ENCODE results near the gene FOSL1.

FOSL1 gene

DNA sequence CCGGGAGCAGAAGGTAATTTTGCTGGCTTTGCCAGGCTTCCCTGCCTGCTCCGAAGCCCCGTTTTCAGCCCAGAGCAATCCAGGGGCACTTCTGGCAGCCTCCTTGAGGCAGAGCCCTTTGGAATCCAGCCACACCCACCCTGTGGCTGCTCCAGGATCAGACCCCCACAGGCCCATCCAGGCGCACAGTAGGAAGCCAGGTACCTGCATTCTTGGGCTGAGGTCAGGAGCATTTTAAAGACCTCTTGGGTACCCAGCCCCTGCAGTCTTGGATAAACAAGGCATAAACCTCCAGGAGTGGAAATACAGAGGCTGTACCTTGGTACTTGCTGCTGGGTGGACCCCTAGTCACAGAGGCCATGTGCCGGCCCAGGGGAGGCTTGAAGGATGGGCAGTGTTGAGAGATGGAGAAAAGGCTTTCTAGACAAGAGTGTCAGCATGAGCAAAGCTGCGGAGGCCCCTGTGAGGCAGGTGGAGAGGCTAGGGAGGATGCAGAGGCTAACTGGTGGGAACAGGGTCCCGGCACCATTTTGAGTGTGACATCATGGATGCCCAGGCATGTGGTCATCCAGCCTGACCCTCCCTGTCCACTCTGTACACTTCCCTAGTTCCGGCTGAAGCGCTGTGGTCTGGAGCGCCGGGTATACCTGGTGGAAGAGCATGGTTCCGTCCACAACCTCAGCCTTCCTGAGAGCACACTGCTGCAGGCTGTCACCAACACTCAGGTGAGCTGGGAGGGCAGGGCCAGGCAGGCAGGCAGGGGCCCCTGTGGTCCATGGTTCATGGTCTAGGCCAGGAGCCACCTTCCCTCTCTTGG lies 36.1 kb downstream of the FOSL1 start:
- DNase-seq (ENCODE audit: low spot score): no peak

DNA sequence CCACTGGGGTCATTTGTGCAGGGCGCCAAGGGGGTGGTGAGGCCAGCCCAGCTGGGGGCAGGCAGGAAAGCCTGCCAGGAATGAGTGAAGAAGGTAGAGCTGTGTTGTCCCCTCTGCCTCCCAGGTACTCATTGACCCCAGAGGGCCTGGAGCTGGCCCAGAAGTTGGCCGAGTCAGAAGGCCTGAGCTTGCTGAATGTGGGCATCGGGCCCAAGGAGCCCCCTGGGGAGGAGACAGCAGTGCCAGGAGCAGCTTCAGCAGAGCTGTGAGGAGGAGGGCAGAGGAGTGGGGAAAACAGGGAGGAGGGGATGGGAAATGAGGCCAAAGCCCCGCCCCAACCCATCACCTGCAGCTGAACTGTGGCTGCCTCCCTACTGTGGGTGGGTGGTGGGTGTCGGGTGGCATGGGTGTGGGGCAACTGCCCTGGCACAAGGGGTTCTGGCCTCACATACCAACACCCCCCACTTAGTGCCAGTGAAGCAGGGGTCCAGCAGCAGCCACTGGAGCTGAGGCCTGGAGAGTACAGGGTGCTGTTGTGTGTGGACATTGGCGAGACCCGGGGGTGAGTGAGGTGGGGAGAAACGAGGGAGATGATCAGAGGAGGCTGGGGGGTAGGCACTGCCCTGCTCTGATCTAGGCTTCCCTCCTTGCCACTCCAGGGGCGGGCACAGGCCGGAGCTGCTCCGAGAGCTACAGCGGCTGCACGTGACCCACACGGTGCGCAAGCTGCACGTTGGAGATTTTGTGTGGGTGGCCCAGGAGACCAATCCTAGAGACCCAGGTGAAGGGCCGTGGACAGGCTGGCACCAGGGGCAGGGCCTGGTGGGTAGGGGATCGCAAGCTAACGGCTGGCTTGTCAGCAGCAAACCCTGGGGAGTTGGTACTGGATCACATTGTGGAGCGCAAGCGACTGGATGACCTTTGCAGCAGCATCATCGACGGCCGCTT lies 37.0 kb downstream of the FOSL1 start:
- no peak for DNase-seq (ENCODE audit: low spot score)

DNA sequence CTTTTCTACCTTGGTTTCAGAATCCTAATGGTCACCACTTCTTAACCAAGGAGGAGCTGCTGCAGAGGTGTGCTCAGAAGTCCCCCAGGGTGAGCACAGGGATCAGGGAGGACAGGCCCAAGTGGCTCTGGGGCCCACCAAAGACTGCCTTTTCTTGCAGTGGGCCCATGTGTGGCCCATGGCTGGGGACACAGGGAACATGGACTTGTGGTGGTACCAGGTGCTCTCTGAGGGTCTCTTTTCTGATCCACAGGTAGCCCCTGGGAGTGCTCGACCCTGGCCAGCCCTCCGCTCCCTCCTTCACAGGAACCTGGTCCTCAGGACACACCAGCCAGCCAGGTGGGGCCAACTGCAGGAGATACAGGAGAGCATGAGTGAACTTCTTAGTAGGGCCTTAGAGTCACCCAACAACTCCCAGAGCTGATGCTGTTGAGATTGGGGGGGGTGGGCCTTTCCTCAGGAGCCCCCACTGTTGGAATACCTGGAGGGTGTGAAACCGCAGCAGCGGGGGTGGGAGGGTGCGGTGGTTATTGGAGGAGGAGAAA lies 37.9 kb downstream of the FOSL1 start:
- no peak for DNase-seq (ENCODE audit: low spot score)

DNA sequence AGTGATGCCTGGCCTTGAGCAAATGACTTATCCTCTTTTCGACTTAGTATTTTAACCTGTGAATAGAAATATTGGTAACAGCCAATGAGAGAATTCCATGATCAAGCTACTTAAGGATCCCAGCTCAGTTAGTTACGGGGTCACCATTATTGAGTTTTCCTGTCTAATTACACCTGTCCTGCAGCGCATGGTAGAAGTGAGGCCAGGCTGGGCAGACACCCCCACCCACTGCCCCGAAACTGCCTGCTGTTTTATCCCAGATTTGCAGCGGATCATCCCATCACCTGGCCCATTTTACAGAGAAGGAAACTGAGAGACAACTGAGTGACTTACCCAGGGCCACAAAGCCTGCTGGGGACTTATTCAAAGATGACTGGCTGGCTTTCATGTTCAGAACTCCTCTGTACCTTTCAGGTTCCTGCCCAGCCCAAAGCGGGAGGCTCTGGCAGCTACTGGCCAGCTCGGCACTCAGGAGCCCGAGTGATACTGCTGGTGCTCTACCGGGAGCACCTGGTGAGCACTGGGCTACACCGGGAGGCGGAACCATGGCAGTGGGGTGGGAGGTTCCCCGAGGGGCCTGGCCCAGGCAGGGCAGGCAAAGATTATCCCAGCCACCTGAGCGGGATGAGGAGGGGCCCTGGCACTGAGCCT lies 38.5 kb downstream of the FOSL1 start:
- DNase-seq (ENCODE audit: low spot score): no peak

DNA sequence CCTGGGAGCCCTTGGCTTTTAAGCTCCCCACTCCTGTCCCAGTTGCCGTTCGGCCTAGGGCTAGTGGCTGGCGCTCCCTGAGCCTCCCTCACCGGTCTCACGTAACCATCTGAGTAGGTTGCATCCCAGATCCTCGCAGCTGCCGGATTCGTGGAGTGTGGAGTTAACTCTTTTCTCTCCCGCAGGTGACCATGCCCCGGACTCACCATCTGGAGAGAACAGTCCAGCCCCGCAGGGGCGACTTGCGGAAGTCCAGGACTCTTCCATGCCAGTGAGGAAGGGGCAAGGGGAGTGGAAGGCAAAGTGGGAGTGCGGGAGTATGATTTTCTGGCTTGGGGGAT lies 39.1 kb downstream of the FOSL1 start:
- no peak for DNase-seq (ENCODE audit: low spot score)

GRCh38 chr11:65860278-65861164 lies 39.7 kb downstream of the FOSL1 start, which contains the start of gene MUS81:
Gene MUS81, plus strand, starts transcription at chr11:65860433. Its CDS starts 321 bp downstream, at chr11:65860754.
- DNase-seq (ENCODE audit: low spot score): peak; percentile 97

DNA sequence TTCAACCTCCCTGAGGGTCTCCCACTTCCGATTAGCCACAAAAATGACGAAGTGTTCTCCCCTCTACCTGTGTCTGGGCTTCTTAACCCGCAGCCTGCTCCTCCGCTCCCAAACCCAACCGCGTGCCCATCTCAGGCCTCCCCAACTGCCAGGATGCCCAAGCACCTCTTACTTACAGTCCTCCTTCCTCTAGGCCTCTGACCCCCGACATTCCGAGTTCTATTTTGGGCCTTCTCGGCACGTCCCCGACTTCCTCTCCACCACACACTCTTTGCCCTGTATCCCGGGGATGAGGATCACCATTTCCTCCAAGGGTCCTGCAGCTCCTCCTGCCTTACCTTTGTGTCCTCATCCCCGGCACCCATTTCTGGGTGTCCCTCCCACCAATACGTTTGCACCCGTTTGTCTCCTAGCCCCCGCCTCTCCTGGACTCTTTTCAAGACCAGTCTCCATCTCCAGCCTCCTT lies 40.3 kb downstream of the FOSL1 start:
- no peak for DNase-seq (ENCODE audit: low spot score)

- peak; percentile 98 for DNase-seq (ENCODE audit: low spot score)
Measured at GRCh38 chr11:65859095-65859811, 40.9 kb downstream of the FOSL1 start.

DNA sequence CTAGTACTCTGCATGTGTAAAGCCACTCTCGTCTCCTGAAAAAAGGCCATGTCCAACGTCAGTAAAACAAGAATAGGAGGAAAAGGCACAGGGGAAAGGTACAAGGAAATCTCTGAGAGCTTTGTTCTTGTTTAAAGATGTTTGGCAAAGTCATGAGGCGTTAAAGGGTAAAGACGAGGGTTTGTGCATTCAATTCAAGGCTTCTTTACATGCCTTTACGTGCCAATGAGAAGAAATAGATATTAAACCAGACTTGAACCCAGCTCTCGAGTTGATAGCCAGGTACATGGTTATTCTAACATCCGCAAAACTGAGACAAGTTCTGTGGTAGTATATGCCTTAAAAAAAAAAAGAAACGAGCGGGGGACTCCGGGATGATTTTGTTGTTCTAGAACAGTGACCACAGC lies 41.5 kb downstream of the FOSL1 start:
- peak; percentile 75 for DNase-seq (ENCODE audit: low spot score)

GRCh38 chr11:65857853-65858680 lies 42.1 kb downstream of the FOSL1 start, which contains the start of gene CFL1:
Gene CFL1, minus strand, starts transcription at chr11:65858180. Its CDS starts 81 bp downstream, at chr11:65858099.
- peak; percentile 98 for DNase-seq (ENCODE audit: low spot score)

DNA sequence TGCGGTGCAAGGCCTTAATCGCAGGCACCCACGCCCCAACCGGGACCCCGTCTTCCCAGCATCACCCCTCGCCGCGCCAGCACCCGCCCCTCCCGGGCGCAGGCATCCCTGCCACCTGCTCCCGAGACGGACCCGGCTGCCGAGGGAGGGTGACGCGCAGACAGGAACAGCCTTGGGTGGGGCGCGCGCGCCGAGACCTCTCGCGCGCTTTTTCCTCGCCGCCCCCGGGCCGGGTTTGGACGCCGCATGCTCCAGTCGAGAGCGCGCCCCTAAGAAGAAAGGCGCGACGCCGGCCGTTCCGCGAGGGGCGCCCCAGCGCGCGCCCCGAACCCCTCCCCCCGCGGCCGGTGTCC lies 42.7 kb downstream of the FOSL1 start:
- DNase-seq (ENCODE audit: low spot score): peak; percentile 70

DNA sequence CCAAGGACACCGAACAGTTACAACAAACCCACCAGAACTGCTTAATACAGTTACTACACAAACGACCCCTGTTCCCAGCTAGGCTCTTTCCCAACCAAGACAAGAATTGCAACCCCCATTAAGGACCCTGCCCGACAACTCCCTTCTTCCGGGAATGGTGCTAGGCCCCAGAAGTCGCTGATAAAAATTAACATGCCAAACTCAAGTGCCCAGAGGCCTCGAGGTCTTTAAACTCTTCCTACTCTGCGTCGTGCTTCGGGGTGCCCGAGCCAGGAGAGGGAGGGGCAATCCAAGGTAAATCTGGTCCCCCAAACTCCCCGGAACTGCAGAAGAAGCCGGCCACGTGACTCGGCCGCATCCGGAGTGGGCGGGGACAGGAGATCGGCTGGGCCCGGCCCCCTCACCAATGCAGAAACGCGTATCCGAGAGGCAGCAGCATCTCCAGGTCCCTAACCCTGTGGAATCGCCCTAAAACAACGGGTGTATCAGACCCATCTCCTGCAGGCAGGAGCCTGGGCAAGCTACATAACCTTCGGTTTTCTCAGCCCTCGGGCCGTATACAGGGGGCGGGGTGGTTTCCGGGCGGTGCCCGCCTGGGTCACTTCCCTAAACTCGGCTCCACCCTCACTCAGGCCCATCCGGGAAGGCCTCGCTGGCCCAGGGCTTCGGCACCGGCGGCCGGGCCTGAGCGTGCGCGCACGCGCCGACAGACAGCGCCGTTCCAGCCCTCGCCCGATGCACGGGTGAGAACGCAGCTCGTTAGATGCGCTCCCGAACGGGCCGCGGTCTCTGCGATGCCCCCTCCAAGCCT lies 43.3 kb downstream of the FOSL1 start:
- DNase-seq (ENCODE audit: low spot score): peak; percentile 85

GRCh38 chr11:65855927-65856363 lies 44.2 kb downstream of the FOSL1 start:
- peak; percentile 2 for DNase-seq (ENCODE audit: low spot score)

- DNase-seq (ENCODE audit: low spot score): peak; percentile 8
Measured at GRCh38 chr11:65854852-65855837, 45.0 kb downstream of the FOSL1 start.

DNA sequence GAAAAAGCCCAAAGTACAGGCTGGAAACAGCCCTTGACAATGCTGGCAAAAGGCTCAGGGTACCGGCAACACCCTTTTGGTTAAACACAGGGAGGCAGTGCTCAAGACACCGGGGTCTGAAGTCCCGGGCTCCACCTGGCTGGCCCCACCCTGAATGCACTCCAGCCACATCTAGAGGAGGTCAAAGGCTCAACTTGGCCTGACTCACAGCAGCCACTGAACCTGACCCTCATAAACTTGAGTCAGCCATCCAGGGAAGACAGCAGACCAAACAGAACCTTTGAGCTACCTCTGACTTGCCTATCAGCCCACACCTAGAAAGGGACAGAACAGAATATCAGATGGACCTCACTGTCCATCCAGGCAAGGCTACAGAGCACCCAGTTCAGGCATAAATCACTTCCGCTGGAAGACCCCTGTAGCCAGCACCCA lies 46.0 kb downstream of the FOSL1 start:
- DNase-seq (ENCODE audit: low spot score): peak; percentile 21

DNA sequence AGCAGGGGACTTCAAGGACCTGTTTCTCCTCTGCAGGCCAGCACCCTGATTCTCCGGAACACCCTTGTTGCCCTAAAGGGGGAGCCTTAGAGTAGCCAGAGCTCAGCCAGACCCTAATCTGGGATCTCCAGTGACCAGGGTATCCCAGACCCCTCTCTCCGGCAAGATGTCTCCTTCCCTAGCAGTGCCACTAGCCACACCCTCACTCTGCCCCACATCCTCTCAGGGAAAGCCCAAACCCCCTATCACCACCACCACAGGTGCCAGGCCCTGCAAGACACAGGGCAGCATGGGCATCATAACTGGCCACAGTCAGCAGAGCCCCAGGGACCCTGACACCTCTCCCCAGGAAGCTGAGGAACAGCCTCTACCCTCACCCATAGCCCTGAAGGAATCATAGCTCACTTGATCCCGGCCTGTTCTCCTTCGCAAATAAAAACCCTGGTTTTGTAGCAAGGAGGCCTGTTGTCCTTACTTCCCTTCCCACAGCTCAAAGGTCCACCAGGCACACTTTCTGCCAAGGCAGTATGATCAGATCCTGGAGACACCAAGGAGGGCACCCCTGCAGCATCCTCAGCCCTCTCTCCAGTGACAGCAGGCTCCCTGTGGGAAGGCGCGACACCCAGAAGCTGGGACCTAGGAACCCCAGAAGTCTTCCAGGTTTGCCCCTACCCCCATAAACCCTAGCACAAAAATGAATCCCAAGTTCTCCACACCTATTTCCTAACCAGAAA lies 46.8 kb downstream of the FOSL1 start:
- no peak for DNase-seq (ENCODE audit: low spot score)

All from NAMALWA (cell line).